CD14-positive monocyte (primary cell): Measurements from ENCODE around the gene ODF2. TPM values are rescaled to one million over a fixed set of nuclear protein-coding genes. Genes with fewer than 3 reads are reported as not detected.

Source experiments
- DNase-seq, 3 donors: peaks; one replicate each; pipeline ENCODE4 v3.0.0-alpha.2; 2011 to 2022
- H2AFZ ChIP-seq: 2 replicates; pipeline ENCODE4 v1.6.0; 2012; ENCODE audit warnings: mild to moderate bottlenecking, low read depth, low read length, inconsistent platforms; ENCODE audit not compliant: insufficient read depth, poor library complexity, severe bottlenecking
- H3K27ac ChIP-seq, 2 donors: 1 replicate in 1 of 2; 2 replicates in 1 of 2; pipeline ENCODE4 v1.5.1; 2012 to 2013; ENCODE audit warnings: low read length in 2 of 2, control low read depth in 1 of 2, inconsistent platforms in 1 of 2, low read depth in 1 of 2, mild to moderate bottlenecking in 1 of 2
- H3K27me3 ChIP-seq, 2 donors: one replicate each; pipeline versions ENCODE4 v1.6.0 to v1.6.1; 2011 to 2013; ENCODE audit warnings: low read length in 2 of 2; ENCODE audit not compliant: control insufficient read depth in 2 of 2, insufficient read depth in 2 of 2
- H3K36me3 ChIP-seq, 2 donors: replicated peaks in 1 of 2; 1 replicate in 1 of 2; 2 replicates in 1 of 2; pipeline versions ENCODE4 v1.5.1 to v1.6.1; 2012 to 2013; ENCODE audit warnings: low read length in 2 of 2, control low read depth in 1 of 2, inconsistent platforms in 1 of 2, mild to moderate bottlenecking in 1 of 2; ENCODE audit not compliant: insufficient read depth in 2 of 2, control insufficient read depth in 1 of 2
- H3K4me1 ChIP-seq, 2 donors: 1 replicate in 1 of 2; 2 replicates in 1 of 2; pipeline versions ENCODE4 v1.5.1 to v1.6.1; 2012 to 2013; ENCODE audit warnings: low read length in 2 of 2, control low read depth in 1 of 2, inconsistent platforms in 1 of 2, mild to moderate bottlenecking in 1 of 2, moderate library complexity in 1 of 2; ENCODE audit not compliant: insufficient read depth in 2 of 2, control insufficient read depth in 1 of 2
- H3K4me2 ChIP-seq: replicated peaks from 2 replicates; pipeline ENCODE3; 2012; ENCODE audit warnings: low read length, moderate library complexity, mild to moderate bottlenecking; ENCODE audit not compliant: poor library complexity, severe bottlenecking; ENCODE audit errors: extremely low read depth
- H3K4me3 ChIP-seq, 3 experiments: fragments of 200-600 bp in 1 of 3; sonication (generic) in 1 of 3; replicated peaks in 1 of 3; 1 replicate in 2 of 3; 2 replicates in 1 of 3; pipeline ENCODE4 v1.5.1; 2011 to 2013; ENCODE audit warnings: low read length in 3 of 3, mild to moderate bottlenecking in 3 of 3, control low read depth in 2 of 3, low read depth in 2 of 3, inconsistent platforms in 1 of 3, moderate library complexity in 1 of 3
- H3K79me2 ChIP-seq: 2 replicates; pipeline ENCODE4 v1.6.0; 2012; ENCODE audit warnings: mild to moderate bottlenecking, control low read depth, inconsistent platforms, low read length, moderate library complexity; ENCODE audit not compliant: insufficient read depth
- H3K9ac ChIP-seq: 2 replicates; pipeline ENCODE4 v1.6.0; 2017; ENCODE audit warnings: low read length, mild to moderate bottlenecking; ENCODE audit not compliant: insufficient read depth, poor library complexity, severe bottlenecking
- H3K9me3 ChIP-seq, 2 donors: replicated peaks in 1 of 2; 1 replicate in 1 of 2; 2 replicates in 1 of 2; pipeline versions ENCODE4 v1.5.1 to v1.6.1; 2012 to 2013; ENCODE audit warnings: low read length in 2 of 2, control low read depth in 1 of 2; ENCODE audit not compliant: control insufficient read depth in 1 of 2, insufficient read depth in 1 of 2
- H4K20me1 ChIP-seq: 2 replicates; pipeline ENCODE4 v1.6.0; 2012; ENCODE audit warnings: mild to moderate bottlenecking, low read length, control low read depth, moderate library complexity; ENCODE audit not compliant: insufficient read depth
- H3K27ac Mint-ChIP-seq, 7 donors: one replicate each; pipeline ENCODE4 v1.8.0; 2020; ENCODE audit warnings: mild to moderate bottlenecking in 7 of 7, mixed read lengths in 7 of 7, moderate library complexity in 6 of 7, inconsistent platforms in 2 of 7
- H3K27me3 Mint-ChIP-seq, 3 donors: one replicate each; pipeline ENCODE4 v1.8.0; 2021 to 2022; ENCODE audit warnings: low read depth in 3 of 3, mild to moderate bottlenecking in 3 of 3, mixed read lengths in 3 of 3, moderate library complexity in 3 of 3, inconsistent platforms in 1 of 3
- H3K36me3 Mint-ChIP-seq, 2 donors: one replicate each; pipeline ENCODE4 v1.8.0; 2020; ENCODE audit warnings: mixed read lengths in 2 of 2, inconsistent platforms in 1 of 2, mild to moderate bottlenecking in 1 of 2
- H3K4me1 Mint-ChIP-seq: one replicate; pipeline ENCODE4 v1.8.0; 2020; ENCODE audit warnings: mild to moderate bottlenecking, mixed read lengths
- H3K4me3 Mint-ChIP-seq, 2 donors: one replicate each; pipeline ENCODE4 v1.8.0; 2020; ENCODE audit warnings: mild to moderate bottlenecking in 2 of 2, mixed read lengths in 2 of 2, moderate library complexity in 1 of 2
- H3K9me3 Mint-ChIP-seq, 7 donors: one replicate each; pipeline ENCODE4 v1.8.0; 2020 to 2022; ENCODE audit warnings: mixed read lengths in 7 of 7, mild to moderate bottlenecking in 6 of 7, moderate library complexity in 6 of 7, inconsistent platforms in 2 of 7
- WGBS: methylation state at CpG from one replicate; pipeline ENCODE4 v1.1.5; 2013; ENCODE audit warnings: missing lambda C conversion rate; ENCODE audit not compliant: insufficient coverage; 5-methylcytosine and 5-hydroxymethylcytosine counted together
- intact Hi-C, 2 donors: fragments of 100-400 bp; cut with micrococcal nuclease; formaldehyde crosslinking; loops; one replicate each; pipeline versions ENCODE4 v1.15.0 to v1.15.1; 2023
- polyA plus RNA-seq, 3 donors: library from polyadenylated mRNA; depleted of rRNA in 1 of 3; unstranded in 2 of 3; stranded (reverse) in 1 of 3; fragments of 300-500 nt in 2 of 3; fragments of >200 nt in 1 of 3; fragmentation: Illumina TruSeq in 2 of 3; gene quantifications; 1 replicate in 2 of 3; 2 replicates in 1 of 3; pipeline ENCODE4 v1.2.3, GENCODE V29; 2012 to 2021
- TF ChIP-seq, protein P1 (sequence below): fragments of 200-600 bp; IDR thresholded peaks from one replicate; pipeline ENCODE4 v1.8.0; 2022; ENCODE audit warnings: antibody characterized with exemption, mild to moderate bottlenecking

ODF2 gene
- polyA plus RNA-seq, 3 donors, result 7.9 to 24.1 (median 11.4) TPM

DNA sequence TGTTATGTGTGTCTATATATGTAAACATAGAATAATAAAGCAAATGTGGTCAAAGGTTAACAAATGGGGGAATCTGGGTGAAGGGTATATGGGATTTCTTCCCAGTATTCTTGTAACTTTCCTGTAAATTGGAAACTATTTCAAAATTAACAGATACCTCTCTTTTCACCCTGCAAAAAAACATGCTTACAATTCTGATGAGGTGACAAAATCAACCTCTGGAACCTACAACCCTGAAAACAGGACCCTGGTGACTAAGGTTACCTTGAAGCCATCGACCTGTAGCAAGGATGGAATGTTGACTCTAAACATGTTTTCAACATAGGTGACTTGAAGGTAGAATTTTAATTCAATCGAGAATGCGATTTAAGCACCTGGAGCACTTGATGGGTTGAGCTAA is 90.7 kb downstream of the ODF2 start:
- H3K36me3 Mint-ChIP-seq, result peaks cover 19 to 23% of the 10 kb centered on the region in 2 donors
- intact Hi-C loops, result no loop called here
- WGBS, result 100% methylated on average over 2 of the region's 3 CpGs

DNA sequence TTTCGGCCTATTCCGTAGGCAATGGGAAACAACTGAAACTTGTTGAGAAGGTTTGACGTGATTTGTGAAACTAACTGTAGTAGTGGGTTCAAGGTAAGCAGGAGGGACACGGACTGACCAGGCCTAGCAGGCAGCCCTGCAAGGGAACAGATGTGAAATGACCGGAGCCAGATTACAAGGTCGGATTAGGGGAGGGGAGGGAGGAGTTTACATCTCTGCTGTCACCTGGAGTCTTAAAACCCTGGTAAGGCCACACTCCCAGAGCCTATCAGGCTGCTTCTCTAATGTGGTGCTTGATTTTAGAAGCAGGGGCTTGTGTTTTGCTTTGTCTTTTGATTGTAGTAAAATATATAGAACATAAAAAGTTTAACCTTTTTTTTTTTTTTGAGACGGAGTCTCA is 93.1 kb downstream of the ODF2 start:
- Mint-ChIP-seq H3K27me3 (no peaks in the 10 kb centered on the region), H3K27ac (peak overlapping the region in 4 of 7 donors; percentile 2 to 47 (median 14)), H3K4me1 (peaks cover 24% of the 10 kb centered on the region), H3K36me3 (peaks cover 2 to 3% of the 10 kb centered on the region in 2 donors), H3K9me3 (peaks cover 0 to 3% (median 0%) of the 10 kb centered on the region in 7 donors), H3K4me3 (no peak overlapping the region)
- H3K27ac ChIP-seq, result no peak overlapping the region
- intact Hi-C loops, result no loop called here
- peaks cover 25 to 29% of the 10 kb centered on the region in 2 donors for H3K4me1 ChIP-seq
- no peak overlapping the region for H3K4me3 ChIP-seq
- H2AFZ ChIP-seq, result no peak overlapping the region
- no peaks in the 10 kb centered on the region for H3K9me3 ChIP-seq
- no peaks in the 10 kb centered on the region for H3K27me3 ChIP-seq
- TF ChIP-seq, protein P1, sequence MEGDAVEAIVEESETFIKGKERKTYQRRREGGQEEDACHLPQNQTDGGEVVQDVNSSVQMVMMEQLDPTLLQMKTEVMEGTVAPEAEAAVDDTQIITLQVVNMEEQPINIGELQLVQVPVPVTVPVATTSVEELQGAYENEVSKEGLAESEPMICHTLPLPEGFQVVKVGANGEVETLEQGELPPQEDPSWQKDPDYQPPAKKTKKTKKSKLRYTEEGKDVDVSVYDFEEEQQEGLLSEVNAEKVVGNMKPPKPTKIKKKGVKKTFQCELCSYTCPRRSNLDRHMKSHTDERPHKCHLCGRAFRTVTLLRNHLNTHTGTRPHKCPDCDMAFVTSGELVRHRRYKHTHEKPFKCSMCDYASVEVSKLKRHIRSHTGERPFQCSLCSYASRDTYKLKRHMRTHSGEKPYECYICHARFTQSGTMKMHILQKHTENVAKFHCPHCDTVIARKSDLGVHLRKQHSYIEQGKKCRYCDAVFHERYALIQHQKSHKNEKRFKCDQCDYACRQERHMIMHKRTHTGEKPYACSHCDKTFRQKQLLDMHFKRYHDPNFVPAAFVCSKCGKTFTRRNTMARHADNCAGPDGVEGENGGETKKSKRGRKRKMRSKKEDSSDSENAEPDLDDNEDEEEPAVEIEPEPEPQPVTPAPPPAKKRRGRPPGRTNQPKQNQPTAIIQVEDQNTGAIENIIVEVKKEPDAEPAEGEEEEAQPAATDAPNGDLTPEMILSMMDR, result no peak
- DNase-seq, result no peak
- H3K4me2 ChIP-seq, result no peak overlapping the region
- peaks cover 2% of the 10 kb centered on the region for H4K20me1 ChIP-seq
- 98% methylated on average over 5 of the region's 7 CpGs for WGBS
- H3K36me3 ChIP-seq, result peaks cover 0 to under 1% of the 10 kb centered on the region in 2 donors
- no peak overlapping the region for H3K9ac ChIP-seq
- H3K79me2 ChIP-seq, result peaks cover 11% of the 10 kb centered on the region

More for the DNA sequence above, 90.7 kb downstream of the ODF2 start:
- Histone ChIP-seq H3K27ac (no peak overlapping the region), H3K27me3 (no peaks in the 10 kb centered on the region), H3K4me2 (no peak overlapping the region), H3K4me3 (no peak overlapping the region), H2AFZ (no peak overlapping the region), H3K9me3 (no peaks in the 10 kb centered on the region), H4K20me1 (no peaks in the 10 kb centered on the region), H3K4me1 (peaks cover 12 to 14% of the 10 kb centered on the region in 2 donors), H3K36me3 (peaks cover 12 to 22% of the 10 kb centered on the region in 2 donors), H3K9ac (no peak overlapping the region), H3K79me2 (no peaks in the 10 kb centered on the region)
- DNase-seq, result no peak
- TF ChIP-seq, protein P1, result no peak
- peaks cover 19% of the 10 kb centered on the region for H3K4me1 Mint-ChIP-seq
- H3K27ac Mint-ChIP-seq, result no peak overlapping the region
- peaks cover 0 to 3% (median 0%) of the 10 kb centered on the region in 7 donors for H3K9me3 Mint-ChIP-seq
- no peak overlapping the region for H3K4me3 Mint-ChIP-seq
- H3K27me3 Mint-ChIP-seq, result no peaks in the 10 kb centered on the region
